DMS79 (cell line): ENCODE results near the gene USE1.
"Not testable (repeated sequence)": the region's sequence is repeated elsewhere in the genome, so short reads cannot be mapped to it uniquely, and the experiment has no call there.

Experiments used
- DNase-seq: peaks from one replicate; lab custom pipeline; 2025; lab: John Stamatoyannopoulos, UW

Gene USE1

GRCh38 chr19:17215127-17215971 is at the start of gene USE1:
USE1 (plus strand) TSS chr19:17215357; CDS start chr19:17215406, 49 bp downstream.
- DNase-seq: peak; percentile 92

- DNase-seq: no peak
Observed at GRCh38 chr19:17165715-17166114, 49.4 kb upstream of the USE1 start.

GRCh38 chr19:17170538-17171297 is 44.4 kb upstream of the USE1 start:
- DNase-seq: no peak

GRCh38 chr19:17171874-17172273 is 43.3 kb upstream of the USE1 start:
- DNase-seq: no peak

GRCh38 chr19:17172624-17173345 is 42.4 kb upstream of the USE1 start:
- peak; percentile 26 for DNase-seq

GRCh38 chr19:17178291-17178690 is 36.9 kb upstream of the USE1 start:
- DNase-seq: no peak

GRCh38 chr19:17180997-17181702 is 34.0 kb upstream of the USE1 start:
- no peak for DNase-seq

GRCh38 chr19:17183271-17183761 is 31.8 kb upstream of the USE1 start:
- no peak for DNase-seq

GRCh38 chr19:17183858-17184321 is 31.3 kb upstream of the USE1 start:
- DNase-seq: no peak

- no peak for DNase-seq
Observed at GRCh38 chr19:17184371-17184841, 30.8 kb upstream of the USE1 start.

- no peak for DNase-seq
Observed at GRCh38 chr19:17185590-17185989, 29.6 kb upstream of the USE1 start.

GRCh38 chr19:17191736-17192135 is 23.4 kb upstream of the USE1 start:
- not testable (repeated sequence) for DNase-seq

- no peak for DNase-seq
Observed at GRCh38 chr19:17192751-17193150, 22.4 kb upstream of the USE1 start.

GRCh38 chr19:17194608-17195007 is 20.5 kb upstream of the USE1 start:
- DNase-seq: no peak

GRCh38 chr19:17195106-17195505 is 20.1 kb upstream of the USE1 start:
- DNase-seq: no peak

- DNase-seq: no peak
Observed at GRCh38 chr19:17196610-17197009, 18.5 kb upstream of the USE1 start.

GRCh38 chr19:17197666-17198065 is 17.5 kb upstream of the USE1 start:
- no peak for DNase-seq

- no peak for DNase-seq
Observed at GRCh38 chr19:17200408-17201079, 14.6 kb upstream of the USE1 start.

GRCh38 chr19:17202249-17202648 is 12.9 kb upstream of the USE1 start:
- no peak for DNase-seq

GRCh38 chr19:17202713-17203112 is 12.4 kb upstream of the USE1 start:
- DNase-seq: no peak
